Prostate gland (tissue), 2 donors: ENCODE data around the gene ZMIZ1. TPM values are rescaled to one million over a fixed set of nuclear protein-coding genes. Genes with fewer than 3 reads are reported as not detected.
A peak's percentile ranks its signal among the peaks of the same experiment; 100 is the strongest.

Experiments used
- DNase-seq: peaks from one replicate; pipeline ENCODE4 v3.0.0-alpha.2; 2019; ENCODE audit warnings: low spot score
- H3K27ac ChIP-seq, 2 donors: fragments of 200-600 bp; sonication (generic); 2 replicates each; pipeline ENCODE4 v1.5.1; 2017 to 2019
- H3K27me3 ChIP-seq: fragments of 200-600 bp; sonication (generic); replicated peaks from 2 replicates; pipeline ENCODE4 v1.5.1; 2019; ENCODE audit not compliant: insufficient read depth
- H3K36me3 ChIP-seq, 2 donors: fragments of 200-600 bp; sonication (generic); 1 replicate in 1 of 2; 2 replicates in 1 of 2; pipeline versions ENCODE4 v1.5.1 to v1.8.1; 2017 to 2019
- H3K4me1 ChIP-seq: fragments of 200-600 bp; sonication (generic); replicated peaks from 2 replicates; pipeline ENCODE4 v1.5.1; 2019
- H3K4me3 ChIP-seq, 2 donors: fragments of 200-600 bp; sonication (generic); 2 replicates each; pipeline ENCODE4 v1.5.1; 2017 to 2019
- H3K9me3 ChIP-seq: fragments of 200-600 bp; sonication (generic); 2 replicates; pipeline ENCODE4 v1.5.1; 2017
- CTCF ChIP-seq, 4 experiments: fragments of 200-600 bp in 2 of 4; fragments of 450-650 bp in 2 of 4; sonication (generic) in 2 of 4; IDR thresholded peaks; 1 replicate in 3 of 4; 2 replicates in 1 of 4; pipeline ENCODE4 v1.5.1; 2016 to 2019; ENCODE audit warnings: antibody characterized with exemption in 4 of 4, mild to moderate bottlenecking in 2 of 4, moderate library complexity in 2 of 4
- POLR2A ChIP-seq: fragments of 450-650 bp; IDR thresholded peaks from one replicate; pipeline ENCODE4 v1.6.1; 2016; ENCODE audit warnings: antibody characterized with exemption, mild to moderate bottlenecking
- POLR2AphosphoS5 ChIP-seq: sonication (generic); formaldehyde crosslinking; IDR thresholded peaks from one replicate; pipeline ENCODE4 v1.6.1; 2017; ENCODE audit warnings: antibody characterized with exemption
- WGBS: methylation state at CpG from one replicate; pipeline ENCODE4 v1.1.5; 2018; 5-methylcytosine and 5-hydroxymethylcytosine counted together
- intact Hi-C: fragments of 100-400 bp; cut with DNase I; formaldehyde crosslinking; loops from one replicate; pipeline ENCODE4 v1.14.2; 2022
- total RNA-seq, 2 donors: library from RNA; depleted of rRNA; stranded (reverse); fragments of >200 nt; gene quantifications; one replicate each; pipeline ENCODE4 v1.1.0, GENCODE V29; 2016

ZMIZ1 gene
- total RNA-seq, 2 donors from 2014 or later: 69.6 to 78.5 TPM

- Histone ChIP-seq H3K9me3 (no peaks in the 10 kb centered on the region), H3K4me3 (no peak overlapping the region), H3K4me1 (peaks cover 16% of the 10 kb centered on the region), H3K27me3 (no peaks in the 10 kb centered on the region), H3K36me3 (peaks cover 0 to 7% of the 10 kb centered on the region in 2 donors), H3K27ac (peak overlapping the region; percentile 37 to 71)
- TF ChIP-seq CTCF (IDR thresholded peaks at IDR 0.05) (no peak), POLR2AphosphoS5 (no peak), POLR2A (no peak)
- intact Hi-C loops: loop anchor here (2.0 kb wide), 1 partner anchor 41 kb away; no protein-coding TSS in a partner anchor
- WGBS: 77% methylated on average over 12 of the region's 12 CpGs
- no peak for DNase-seq
Observed at GRCh38 chr10:79111846-79112614, 43.3 kb downstream of the ZMIZ1 start.

DNA sequence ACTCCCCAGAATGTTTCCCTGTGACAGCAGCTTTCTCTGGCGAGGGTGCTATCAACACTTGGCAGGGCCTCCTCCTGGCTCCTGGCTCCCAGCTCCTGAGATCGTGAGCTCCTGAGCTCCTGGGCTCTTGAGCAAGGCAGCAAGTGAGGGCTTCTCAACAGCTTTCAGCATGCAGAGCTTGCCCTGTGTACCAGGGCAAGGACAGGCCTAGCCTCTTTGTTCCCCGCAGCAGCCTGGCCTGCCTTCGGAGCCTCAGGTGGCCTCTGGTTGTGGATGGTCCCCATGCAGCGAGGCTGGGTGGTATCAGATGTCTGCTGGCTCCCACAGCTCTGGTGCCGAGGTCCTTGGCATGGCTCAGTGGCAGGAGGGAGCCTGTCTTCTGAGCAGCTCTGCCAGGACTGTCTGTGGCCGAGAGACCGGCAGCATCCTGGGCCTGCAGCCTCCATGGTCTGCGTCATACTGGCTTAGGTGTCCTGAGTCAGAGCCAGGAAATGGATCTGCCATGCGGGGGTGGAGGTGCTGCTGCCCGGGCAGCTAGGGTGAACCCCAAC lies 44.2 kb downstream of the ZMIZ1 start:
- intact Hi-C loops: loop anchor here (2.0 kb wide), 1 partner anchor 42 kb away; no protein-coding TSS in a partner anchor
- no peaks in the 10 kb centered on the region for H3K9me3 ChIP-seq
- TF ChIP-seq POLR2A: no peak
- TF ChIP-seq POLR2AphosphoS5: peak; percentile 26
- no peak for TF ChIP-seq CTCF (IDR thresholded peaks at IDR 0.05)
- H3K4me3 ChIP-seq: no peak overlapping the region
- H3K36me3 ChIP-seq: peaks cover 0 to 7% of the 10 kb centered on the region in 2 donors
- H3K27ac ChIP-seq: peak overlapping the region; percentile 37 to 71
- H3K27me3 ChIP-seq: no peaks in the 10 kb centered on the region
- WGBS: 6% methylated on average over 8 of the region's 11 CpGs
- H3K4me1 ChIP-seq: peaks cover 16% of the 10 kb centered on the region
- DNase-seq: peak; percentile 50

- Histone ChIP-seq H3K27ac (peak overlapping the region in 1 of 2 donors; percentile 37), H3K27me3 (no peaks in the 10 kb centered on the region), H3K9me3 (no peaks in the 10 kb centered on the region), H3K4me1 (peaks cover 16% of the 10 kb centered on the region), H3K36me3 (peaks cover 0 to 7% of the 10 kb centered on the region in 2 donors), H3K4me3 (no peak overlapping the region)
- TF ChIP-seq POLR2AphosphoS5: no peak
- TF ChIP-seq POLR2A: no peak
- TF ChIP-seq CTCF (IDR thresholded peaks at IDR 0.05): no peak
- WGBS: 71% methylated on average over 9 of the region's 9 CpGs
- DNase-seq: no peak
- intact Hi-C loops: loop anchor here (2.0 kb wide), 1 partner anchor 43 kb away; no protein-coding TSS in a partner anchor
Observed at GRCh38 chr10:79113827-79114226, 45.1 kb downstream of the ZMIZ1 start.

DNA sequence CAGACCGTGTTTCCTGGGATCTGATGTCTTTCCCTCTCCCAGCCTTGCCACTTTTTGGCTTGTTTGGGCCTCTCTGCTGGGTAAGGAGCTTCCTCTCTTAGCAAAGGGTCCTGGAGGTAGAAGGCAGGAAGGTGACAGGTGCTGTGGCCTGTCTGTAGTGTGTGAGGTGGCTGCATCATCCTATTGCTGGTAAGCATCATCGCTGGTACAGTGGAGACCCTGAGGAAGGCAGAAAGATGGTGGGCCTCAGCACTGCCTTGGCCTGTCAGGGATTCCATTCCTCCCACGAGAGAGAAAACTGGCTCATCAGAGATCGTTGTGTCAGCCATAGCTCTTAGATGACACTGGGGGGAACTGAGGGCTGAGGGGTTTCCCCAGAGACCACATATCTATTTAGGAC lies 46.5 kb downstream of the ZMIZ1 start:
- intact Hi-C loops: no loop called here
- Histone ChIP-seq H3K4me1 (peaks cover 16% of the 10 kb centered on the region), H3K27me3 (no peaks in the 10 kb centered on the region), H3K4me3 (no peak overlapping the region), H3K27ac (no peak overlapping the region), H3K9me3 (no peaks in the 10 kb centered on the region), H3K36me3 (peaks cover 3 to 14% of the 10 kb centered on the region in 2 donors)
- no peak for TF ChIP-seq POLR2AphosphoS5
- DNase-seq: no peak
- 55% methylated on average over 4 of the region's 4 CpGs for WGBS

GRCh38 chr10:79116368-79116767 lies 47.6 kb downstream of the ZMIZ1 start:
- no peak for DNase-seq
- no peaks in the 10 kb centered on the region for H3K9me3 ChIP-seq
- no peak for TF ChIP-seq CTCF (IDR thresholded peaks at IDR 0.05)
- no peak for TF ChIP-seq POLR2A
- TF ChIP-seq POLR2AphosphoS5: no peak
- peaks cover 3 to 14% of the 10 kb centered on the region in 2 donors for H3K36me3 ChIP-seq
- H3K4me3 ChIP-seq: no peak overlapping the region
- WGBS: 87% methylated on average over 4 of the region's 4 CpGs
- peaks cover 16% of the 10 kb centered on the region for H3K4me1 ChIP-seq
- intact Hi-C loops: no loop called here
- no peak overlapping the region for H3K27ac ChIP-seq
- no peaks in the 10 kb centered on the region for H3K27me3 ChIP-seq
